ENCODE measurements around the gene LMNB1.
A peak's percentile ranks its signal among the peaks of the same experiment; 100 is the strongest.
"Not testable (repeated sequence)": the region's sequence is repeated elsewhere in the genome, so short reads cannot be mapped to it uniquely, and the experiment has no call there.

The LMNB1 gene

GRCh38 chr5:126755593-126755992 lies 21.3 kb upstream of the LMNB1 start:
- Histone ChIP-seq H3K9me3 (ENCODE audit: control insufficient read depth, low read length) (no peaks in the 10 kb centered on the region), H3K4me1 (ENCODE audit: control insufficient read depth, insufficient read depth, low read length) (no peaks in the 10 kb centered on the region), H3K36me3 (ENCODE audit: control insufficient read depth, insufficient read depth, low read length) (no peaks in the 10 kb centered on the region), H3K4me3 (ENCODE audit: low read length) (no peak overlapping the region), H3K9ac (ENCODE audit: low read length) (no peak overlapping the region), H3K27me3 (ENCODE audit: control insufficient read depth, insufficient read depth, low read length) (no peaks in the 10 kb centered on the region)

GRCh38 chr5:126757713-126758357 lies 19.1 kb upstream of the LMNB1 start:
- Histone ChIP-seq H3K4me1 (ENCODE audit: control insufficient read depth, insufficient read depth, low read length) (no peaks in the 10 kb centered on the region), H3K4me3 (ENCODE audit: low read length) (no peak overlapping the region), H3K36me3 (ENCODE audit: control insufficient read depth, insufficient read depth, low read length) (no peaks in the 10 kb centered on the region), H3K9ac (ENCODE audit: low read length) (no peak overlapping the region), H3K27me3 (ENCODE audit: control insufficient read depth, insufficient read depth, low read length) (no peaks in the 10 kb centered on the region), H3K9me3 (ENCODE audit: control insufficient read depth, low read length) (no peaks in the 10 kb centered on the region)

- Histone ChIP-seq H3K9ac (ENCODE audit: low read length) (no peak overlapping the region), H3K4me3 (ENCODE audit: low read length) (no peak overlapping the region), H3K4me1 (ENCODE audit: control insufficient read depth, insufficient read depth, low read length) (no peaks in the 10 kb centered on the region), H3K27me3 (ENCODE audit: control insufficient read depth, insufficient read depth, low read length) (no peaks in the 10 kb centered on the region), H3K9me3 (ENCODE audit: control insufficient read depth, low read length) (no peaks in the 10 kb centered on the region), H3K36me3 (ENCODE audit: control insufficient read depth, insufficient read depth, low read length) (no peaks in the 10 kb centered on the region)
Measured at GRCh38 chr5:126763371-126763770, 13.6 kb upstream of the LMNB1 start.

- H3K4me1 ChIP-seq (ENCODE audit: control insufficient read depth, insufficient read depth, low read length) = no peaks in the 10 kb centered on the region
- H3K4me3 ChIP-seq (ENCODE audit: low read length) = no peak overlapping the region
- no peaks in the 10 kb centered on the region for H3K9me3 ChIP-seq (ENCODE audit: control insufficient read depth, low read length)
- no peak overlapping the region for H3K9ac ChIP-seq (ENCODE audit: low read length)
- no peaks in the 10 kb centered on the region for H3K36me3 ChIP-seq (ENCODE audit: control insufficient read depth, insufficient read depth, low read length)
- no peaks in the 10 kb centered on the region for H3K27me3 ChIP-seq (ENCODE audit: control insufficient read depth, insufficient read depth, low read length)
Measured at GRCh38 chr5:126769703-126770102, 7.2 kb upstream of the LMNB1 start.

- not testable (repeated sequence) for H3K9me3 ChIP-seq (ENCODE audit: control insufficient read depth, low read length); H3K27me3 ChIP-seq (ENCODE audit: control insufficient read depth, insufficient read depth, low read length); H3K4me3 ChIP-seq (ENCODE audit: low read length); H3K9ac ChIP-seq (ENCODE audit: low read length); H3K36me3 ChIP-seq (ENCODE audit: control insufficient read depth, insufficient read depth, low read length); H3K4me1 ChIP-seq (ENCODE audit: control insufficient read depth, insufficient read depth, low read length)
Measured at GRCh38 chr5:126773536-126773935, 3.4 kb upstream of the LMNB1 start.

GRCh38 chr5:126774595-126774994 lies 2.3 kb upstream of the LMNB1 start:
- not testable (repeated sequence) for H3K4me1 ChIP-seq (ENCODE audit: control insufficient read depth, insufficient read depth, low read length); H3K36me3 ChIP-seq (ENCODE audit: control insufficient read depth, insufficient read depth, low read length); H3K27me3 ChIP-seq (ENCODE audit: control insufficient read depth, insufficient read depth, low read length); H3K9me3 ChIP-seq (ENCODE audit: control insufficient read depth, low read length); H3K9ac ChIP-seq (ENCODE audit: low read length); H3K4me3 ChIP-seq (ENCODE audit: low read length)

- H3K27me3 ChIP-seq (ENCODE audit: control insufficient read depth, insufficient read depth, low read length) = no peaks in the 10 kb centered on the region
- peak overlapping the region; percentile 78 for H3K9ac ChIP-seq (ENCODE audit: low read length)
- no peaks in the 10 kb centered on the region for H3K9me3 ChIP-seq (ENCODE audit: control insufficient read depth, low read length)
- H3K4me3 ChIP-seq (ENCODE audit: low read length) = peak overlapping the region; percentile 74
- no peaks in the 10 kb centered on the region for H3K36me3 ChIP-seq (ENCODE audit: control insufficient read depth, insufficient read depth, low read length)
- peaks cover 5% of the 10 kb centered on the region for H3K4me1 ChIP-seq (ENCODE audit: control insufficient read depth, insufficient read depth, low read length)
Measured at GRCh38 chr5:126777257-126777974, 480 bp downstream of the LMNB1 start.

- Histone ChIP-seq H3K9me3 (ENCODE audit: control insufficient read depth, low read length) (no peaks in the 10 kb centered on the region), H3K4me1 (ENCODE audit: control insufficient read depth, insufficient read depth, low read length) (peaks cover 5% of the 10 kb centered on the region), H3K36me3 (ENCODE audit: control insufficient read depth, insufficient read depth, low read length) (no peaks in the 10 kb centered on the region), H3K9ac (ENCODE audit: low read length) (peak overlapping the region; percentile 78), H3K27me3 (ENCODE audit: control insufficient read depth, insufficient read depth, low read length) (no peaks in the 10 kb centered on the region), H3K4me3 (ENCODE audit: low read length) (peak overlapping the region; percentile 74)
Measured at GRCh38 chr5:126777975-126778674, 1.2 kb downstream of the LMNB1 start.

- Histone ChIP-seq H3K36me3 (ENCODE audit: control insufficient read depth, insufficient read depth, low read length) (no peaks in the 10 kb centered on the region), H3K9ac (ENCODE audit: low read length) (peak overlapping the region; percentile 78), H3K4me3 (ENCODE audit: low read length) (peak overlapping the region; percentile 74), H3K4me1 (ENCODE audit: control insufficient read depth, insufficient read depth, low read length) (peaks cover 5% of the 10 kb centered on the region), H3K27me3 (ENCODE audit: control insufficient read depth, insufficient read depth, low read length) (no peaks in the 10 kb centered on the region), H3K9me3 (ENCODE audit: control insufficient read depth, low read length) (no peaks in the 10 kb centered on the region)
Measured at GRCh38 chr5:126778675-126779403, 1.9 kb downstream of the LMNB1 start.

- Histone ChIP-seq H3K4me3 (ENCODE audit: low read length) (no peak overlapping the region), H3K9ac (ENCODE audit: low read length) (no peak overlapping the region)
Measured at GRCh38 chr5:126780165-126780827, 3.4 kb downstream of the LMNB1 start.

GRCh38 chr5:126788409-126788808 lies 11.5 kb downstream of the LMNB1 start:
- not testable (repeated sequence) for H3K4me1 ChIP-seq (ENCODE audit: control insufficient read depth, insufficient read depth, low read length); H3K36me3 ChIP-seq (ENCODE audit: control insufficient read depth, insufficient read depth, low read length)

More at GRCh38 chr5:126780165-126780827, 3.4 kb downstream of the LMNB1 start:
- Histone ChIP-seq H3K36me3 (ENCODE audit: control insufficient read depth, insufficient read depth, low read length) (no peaks in the 10 kb centered on the region), H3K9me3 (ENCODE audit: control insufficient read depth, low read length) (no peaks in the 10 kb centered on the region), H3K27me3 (ENCODE audit: control insufficient read depth, insufficient read depth, low read length) (no peaks in the 10 kb centered on the region), H3K4me1 (ENCODE audit: control insufficient read depth, insufficient read depth, low read length) (peaks cover 5% of the 10 kb centered on the region)

More at GRCh38 chr5:126788409-126788808, 11.5 kb downstream of the LMNB1 start:
- H3K4me3 ChIP-seq (ENCODE audit: low read length); H3K9ac ChIP-seq (ENCODE audit: low read length); H3K9me3 ChIP-seq (ENCODE audit: control insufficient read depth, low read length); H3K27me3 ChIP-seq (ENCODE audit: control insufficient read depth, insufficient read depth, low read length): not testable (repeated sequence)

Measured in mucosa of stomach (tissue), 1 donor.